GM19238 (cell line): ENCODE measurements around the gene SPINK14.

Experiments
- DNase-seq: peaks from one replicate; pipeline ENCODE4 v3.0.0; 2011; ENCODE audit warnings: low spot score; ENCODE audit not compliant: insufficient read length

SPINK14 gene

DNA sequence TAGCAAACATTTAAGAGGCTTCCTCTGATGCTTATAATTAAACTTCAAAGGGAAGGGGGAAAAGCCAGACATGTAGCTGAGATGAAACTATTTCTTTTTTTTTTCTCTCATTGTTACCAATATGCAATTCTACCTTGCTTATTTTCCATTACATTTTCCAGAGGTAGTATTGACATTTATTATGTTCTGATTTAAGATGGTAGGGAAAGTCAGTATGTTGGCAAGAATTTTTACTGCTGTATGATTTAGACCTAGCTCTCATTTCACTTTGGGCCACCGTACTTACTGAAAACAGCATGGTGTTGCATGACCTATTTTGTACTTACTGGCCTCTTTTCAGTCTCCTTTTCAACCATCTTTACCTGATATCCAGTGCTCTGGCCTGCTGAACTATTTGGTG lies 24.9 kb downstream of the SPINK14 start:
- DNase-seq = no peak

- no peak for DNase-seq
Observed at GRCh38 chr5:148201151-148201550, 32.8 kb downstream of the SPINK14 start.

DNA sequence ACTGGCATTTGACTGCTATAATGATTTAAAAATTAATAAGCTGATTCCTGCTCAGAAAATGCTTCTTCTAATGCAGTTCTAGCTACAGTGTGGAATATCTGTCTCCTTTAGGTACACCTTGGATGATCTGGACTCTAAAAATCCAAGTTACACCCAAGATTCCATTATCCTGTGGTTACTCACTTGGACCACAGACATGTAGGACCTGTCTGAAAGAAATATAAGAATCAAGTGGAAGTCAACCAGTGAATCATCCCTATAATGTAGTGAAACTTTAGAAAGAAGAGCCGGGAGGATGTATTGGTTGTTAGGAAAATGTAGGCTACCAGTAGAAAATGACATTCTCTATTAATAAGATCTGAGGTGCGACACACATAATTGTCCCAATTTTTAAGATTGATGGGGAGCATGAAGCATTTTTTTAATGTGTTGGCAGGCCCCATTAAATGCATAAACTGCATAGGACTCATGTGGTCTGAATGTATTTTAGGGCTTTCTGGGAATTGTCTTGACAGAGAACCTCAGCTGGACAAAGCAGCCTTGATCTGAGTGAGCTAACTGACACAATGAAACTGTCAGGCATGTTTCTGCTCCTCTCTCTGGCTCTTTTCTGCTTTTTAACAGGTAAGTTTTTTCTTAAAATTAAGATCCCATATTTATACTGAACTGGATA lies 34.3 kb downstream of the SPINK14 start, which contains the start of gene SPINK6:
SPINK6 (plus strand) TSS at position 512 of the 673 bp plus-strand sequence; CDS start at position 567, 55 bp downstream.
- DNase-seq = no peak

DNA sequence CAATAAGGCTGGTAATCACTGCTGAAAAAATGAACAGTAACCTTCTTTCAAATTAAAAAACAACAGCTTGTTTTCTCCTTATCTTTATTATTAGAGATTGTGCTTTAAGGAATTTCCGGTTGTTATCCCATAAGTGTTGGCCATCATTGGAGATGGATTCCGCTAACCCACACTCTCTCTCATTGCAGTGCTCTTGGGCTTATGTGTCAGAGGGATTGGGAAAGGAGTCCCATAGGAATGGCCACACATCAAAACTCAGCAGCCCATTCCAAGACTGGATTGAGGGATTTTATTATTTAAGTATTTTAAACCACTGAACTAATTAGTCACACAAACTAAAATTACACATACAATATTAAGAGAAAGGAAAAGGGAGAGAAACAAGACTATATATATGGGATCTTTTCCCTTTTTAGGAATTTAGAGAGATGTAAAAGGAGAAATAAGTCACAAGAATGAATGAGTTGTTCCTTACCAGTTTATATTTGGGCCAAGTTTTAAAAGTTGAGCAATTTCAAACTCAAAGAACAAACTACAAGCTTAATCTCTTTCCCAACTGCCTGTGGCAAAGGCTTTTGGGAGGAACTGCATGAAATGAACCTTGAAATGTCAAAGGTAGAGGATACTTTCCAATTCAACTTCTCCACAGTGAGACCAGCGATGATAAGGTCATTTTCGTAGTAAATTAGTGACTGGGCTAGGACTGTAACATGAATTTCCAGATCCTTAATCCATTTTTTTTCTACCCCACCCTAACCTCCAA lies 36.9 kb downstream of the SPINK14 start:
- DNase-seq = no peak

- DNase-seq = no peak
Observed at GRCh38 chr5:148205865-148206264, 37.5 kb downstream of the SPINK14 start.

DNA sequence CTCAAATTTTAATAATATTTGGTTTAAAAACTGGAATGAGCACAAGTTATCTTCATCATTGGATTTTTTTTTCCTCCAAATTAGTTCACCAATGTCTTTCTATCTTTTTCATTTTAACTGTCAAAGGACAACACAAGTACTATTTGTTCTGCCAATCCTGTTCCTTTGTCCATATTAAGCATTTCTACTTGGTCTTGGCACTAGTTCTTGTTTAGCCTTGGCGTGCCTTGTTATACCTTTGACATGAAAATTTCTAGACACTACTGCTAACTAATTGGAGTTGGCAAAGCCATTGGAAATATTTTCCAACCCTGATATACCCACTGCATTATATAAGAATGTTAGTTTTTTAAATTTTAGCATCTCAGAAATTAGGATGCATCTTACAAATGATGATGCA lies 38.3 kb downstream of the SPINK14 start:
- no peak for DNase-seq

GRCh38 chr5:148208226-148208625 lies 39.9 kb downstream of the SPINK14 start:
- no peak for DNase-seq

GRCh38 chr5:148209151-148209770 lies 40.9 kb downstream of the SPINK14 start:
- no peak for DNase-seq

DNA sequence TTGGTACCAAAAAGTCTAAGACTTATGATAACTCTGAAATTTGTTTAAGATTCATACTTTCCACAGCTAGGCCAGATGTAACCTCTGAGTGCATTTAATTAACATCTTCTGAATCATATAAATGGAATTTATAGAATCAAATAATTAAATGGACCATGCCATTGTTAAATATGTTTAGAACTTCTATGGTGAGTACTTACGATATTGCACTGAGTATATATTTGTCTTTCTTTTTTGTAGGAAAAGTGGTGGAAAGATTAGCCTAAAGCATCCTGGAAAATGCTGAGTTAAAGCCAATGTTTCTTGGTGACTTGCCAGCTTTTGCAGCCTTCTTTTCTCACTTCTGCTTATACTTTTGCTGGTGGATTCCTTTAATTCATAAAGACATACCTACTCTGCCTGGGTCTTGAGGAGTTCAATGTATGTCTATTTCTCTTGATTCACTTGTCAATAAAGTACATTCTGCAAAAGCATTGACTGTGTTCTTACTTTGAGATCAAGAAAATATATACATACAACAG lies 46.4 kb downstream of the SPINK14 start:
- DNase-seq = no peak

GRCh38 chr5:148221508-148221907 lies 53.2 kb downstream of the SPINK14 start:
- no peak for DNase-seq

DNA sequence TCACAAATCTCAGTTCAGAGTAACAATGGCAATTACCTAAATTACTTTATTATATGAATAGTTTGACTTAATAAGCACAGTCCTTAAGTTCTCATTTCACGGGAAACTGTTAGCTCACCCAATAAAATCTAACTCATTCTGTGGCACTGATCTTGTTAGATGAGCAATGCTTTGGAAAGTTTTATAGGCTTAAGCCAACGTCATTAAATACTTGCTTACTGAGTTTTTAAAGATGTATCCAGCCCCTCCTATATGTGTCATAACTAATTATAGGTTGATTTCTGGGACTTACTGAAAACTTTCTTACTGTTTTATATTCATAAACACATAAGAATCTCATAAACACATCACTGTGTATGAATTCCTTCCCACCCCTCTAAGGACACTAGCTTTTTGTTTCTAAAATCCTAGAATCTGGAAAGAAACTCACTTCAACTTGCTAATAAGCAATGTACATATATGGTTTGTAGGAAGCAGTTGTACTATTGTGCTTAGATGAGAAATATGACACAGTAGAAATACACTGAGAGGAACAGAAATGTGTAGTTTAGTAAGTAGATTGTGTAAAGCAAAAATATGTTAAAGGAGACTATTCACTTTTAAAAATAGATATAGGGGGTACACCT lies 55.9 kb downstream of the SPINK14 start:
- no peak for DNase-seq
